SU-DHL-6 (cell line): ENCODE data around the gene GPS2.

Experiments
- H2AFZ ChIP-seq: fragments of 200-600 bp; sonication (generic); 2 replicates; pipeline ENCODE4 v1.6.1; 2014; ENCODE audit warnings: low read depth, mild to moderate bottlenecking, moderate library complexity, mixed read lengths, antibody characterized with exemption, low read length; ENCODE audit not compliant: severe bottlenecking
- H3F3A ChIP-seq: fragments of 200-600 bp; shearing (Covaris generic); 2 replicates; pipeline ENCODE4 v1.6.0; 2016; ENCODE audit warnings: antibody characterized with exemption, mild to moderate bottlenecking; ENCODE audit not compliant: insufficient read depth
- H3K27ac ChIP-seq: fragments of 200-600 bp; sonication (generic); 2 replicates; pipeline ENCODE4 v1.5.1; 2016; ENCODE audit warnings: low read depth, mild to moderate bottlenecking, low read length, moderate library complexity, mixed read lengths
- H3K27me3 ChIP-seq: fragments of 200-600 bp; sonication (generic), shearing (Covaris generic); 2 replicates; pipeline ENCODE4 v1.6.0; 2014; ENCODE audit warnings: mild to moderate bottlenecking, low read length
- H3K36me3 ChIP-seq: fragments of 200-600 bp; sonication (generic); 2 replicates; pipeline ENCODE4 v1.6.1; 2014; ENCODE audit warnings: mild to moderate bottlenecking, low read length, mixed read lengths
- H3K4me2 ChIP-seq: fragments of 300-600, 200-600 bp; shearing (Covaris generic), sonication (generic); 2 replicates; pipeline ENCODE4 v1.6.0; 2014; ENCODE audit warnings: low read length, low read depth, mild to moderate bottlenecking; ENCODE audit not compliant: poor library complexity, severe bottlenecking
- H3K4me3 ChIP-seq: fragments of 200-600 bp; sonication (generic); 2 replicates; pipeline ENCODE4 v1.5.1; 2014; ENCODE audit warnings: antibody characterized with exemption, low read length, mild to moderate bottlenecking, mixed read lengths; ENCODE audit not compliant: insufficient read depth, poor library complexity, severe bottlenecking
- H3K79me2 ChIP-seq: fragments of 200-600 bp; sonication (generic); 2 replicates; pipeline ENCODE4 v1.6.1; 2014; ENCODE audit warnings: mild to moderate bottlenecking, low read length, moderate library complexity; ENCODE audit not compliant: insufficient read depth
- H3K9ac ChIP-seq: fragments of 200-600 bp; sonication (generic); 2 replicates; pipeline ENCODE4 v1.7.0; 2014; ENCODE audit warnings: mild to moderate bottlenecking, low read length
- H3K9me2 ChIP-seq: fragments of 200-600 bp; sonication (generic); replicated peaks from 2 replicates; pipeline ENCODE4 v1.6.1; 2014; ENCODE audit warnings: low read length; ENCODE audit not compliant: insufficient read depth
- H3K9me3 ChIP-seq: fragments of 200-600 bp; sonication (generic); 2 replicates; pipeline ENCODE4 v1.6.1; 2014; ENCODE audit warnings: low read length, mixed read lengths; ENCODE audit not compliant: insufficient read depth
- H4K20me1 ChIP-seq: fragments of 200-600 bp; sonication (generic); 2 replicates; pipeline ENCODE4 v1.6.1; 2014; ENCODE audit warnings: low read depth, mild to moderate bottlenecking, antibody characterized with exemption, low read length, moderate library complexity, mixed read lengths
- EZH2phosphoT487 ChIP-seq: fragments of 200-600 bp; sonication (generic), shearing (Covaris generic); conservative IDR thresholded peaks from 2 replicates; pipeline ENCODE4 v1.6.1; 2018; ENCODE audit warnings: mild to moderate bottlenecking, antibody characterized with exemption, low read length, moderate library complexity, mixed read lengths
- TF ChIP-seq, protein P1 (sequence below): fragments of 200-600 bp; sonication (generic); IDR thresholded peaks from one replicate; pipeline ENCODE4 v1.5.1; 2017; ENCODE audit warnings: antibody characterized with exemption, mild to moderate bottlenecking, low read length, moderate library complexity; ENCODE audit not compliant: insufficient read depth, poor library complexity, severe bottlenecking

Gene GPS2, protein sequence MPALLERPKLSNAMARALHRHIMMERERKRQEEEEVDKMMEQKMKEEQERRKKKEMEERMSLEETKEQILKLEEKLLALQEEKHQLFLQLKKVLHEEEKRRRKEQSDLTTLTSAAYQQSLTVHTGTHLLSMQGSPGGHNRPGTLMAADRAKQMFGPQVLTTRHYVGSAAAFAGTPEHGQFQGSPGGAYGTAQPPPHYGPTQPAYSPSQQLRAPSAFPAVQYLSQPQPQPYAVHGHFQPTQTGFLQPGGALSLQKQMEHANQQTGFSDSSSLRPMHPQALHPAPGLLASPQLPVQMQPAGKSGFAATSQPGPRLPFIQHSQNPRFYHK

DNA sequence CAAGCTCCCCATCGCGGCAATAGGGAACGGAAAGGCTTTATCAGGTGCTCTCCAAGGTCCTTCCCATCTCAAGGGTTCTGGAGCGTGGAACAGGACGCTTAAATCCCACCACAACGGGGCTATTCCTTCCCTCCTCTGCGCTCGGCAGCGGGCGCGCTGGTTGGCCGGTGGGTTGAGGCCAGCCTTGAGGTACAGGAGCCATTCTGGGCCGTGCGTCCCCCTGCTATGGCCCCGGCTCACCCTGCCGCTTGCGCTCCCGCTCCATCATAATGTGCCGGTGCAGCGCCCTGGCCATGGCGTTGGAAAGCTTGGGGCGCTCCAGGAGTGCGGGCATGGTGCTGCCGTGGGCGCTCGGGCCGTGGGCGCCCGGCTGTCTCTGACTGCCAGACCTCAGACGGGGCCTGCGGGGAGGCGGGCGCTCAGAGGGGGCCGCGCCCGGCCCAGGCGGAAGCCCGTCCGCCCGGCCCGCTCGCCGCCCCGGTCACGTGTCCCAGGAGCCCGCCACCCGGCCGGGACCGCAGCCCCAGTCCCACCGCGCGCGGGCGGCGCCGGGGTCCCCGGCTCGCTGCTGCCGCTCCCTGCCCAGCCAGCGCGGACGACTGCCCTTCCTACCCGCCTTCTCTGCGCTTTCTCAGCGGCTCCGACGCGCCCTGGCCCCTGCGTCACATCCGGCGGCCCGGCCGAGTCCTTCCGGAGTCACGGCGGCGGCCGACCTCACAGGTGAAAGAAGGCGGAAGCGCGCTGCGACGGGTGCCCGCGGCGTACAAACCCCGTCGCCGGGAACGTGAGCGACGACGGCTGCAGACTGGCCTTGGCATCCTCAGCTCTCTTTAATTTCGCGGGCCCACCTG lies at the start of gene GPS2:
GPS2 (minus strand) TSS at position 642 of the 851 bp plus-strand sequence; CDS start at position 334, 308 bp downstream.
- Histone ChIP-seq H3K9me3 (no peaks in the 10 kb centered on the region), H3K27ac (peak within 1 kb of the TSS; percentile 75), H3K36me3 (peaks cover 11% of the 10 kb centered on the region), H4K20me1 (peaks cover 10% of the 10 kb centered on the region; the same call in 1 of the 2 replicates), H3K79me2 (peaks cover 19% of the 10 kb centered on the region), H2AFZ (peak within 1 kb of the TSS; percentile 59), H3K27me3 (no peaks in the 10 kb centered on the region), H3K4me3 (peak within 1 kb of the TSS; percentile 89), H3K9me2 (no peaks in the 10 kb centered on the region), H3F3A (peaks cover 40% of the 10 kb centered on the region), H3K4me2 (peak within 1 kb of the TSS; percentile 81), H3K9ac (peak within 1 kb of the TSS; percentile 83)
- TF ChIP-seq, protein P1, sequence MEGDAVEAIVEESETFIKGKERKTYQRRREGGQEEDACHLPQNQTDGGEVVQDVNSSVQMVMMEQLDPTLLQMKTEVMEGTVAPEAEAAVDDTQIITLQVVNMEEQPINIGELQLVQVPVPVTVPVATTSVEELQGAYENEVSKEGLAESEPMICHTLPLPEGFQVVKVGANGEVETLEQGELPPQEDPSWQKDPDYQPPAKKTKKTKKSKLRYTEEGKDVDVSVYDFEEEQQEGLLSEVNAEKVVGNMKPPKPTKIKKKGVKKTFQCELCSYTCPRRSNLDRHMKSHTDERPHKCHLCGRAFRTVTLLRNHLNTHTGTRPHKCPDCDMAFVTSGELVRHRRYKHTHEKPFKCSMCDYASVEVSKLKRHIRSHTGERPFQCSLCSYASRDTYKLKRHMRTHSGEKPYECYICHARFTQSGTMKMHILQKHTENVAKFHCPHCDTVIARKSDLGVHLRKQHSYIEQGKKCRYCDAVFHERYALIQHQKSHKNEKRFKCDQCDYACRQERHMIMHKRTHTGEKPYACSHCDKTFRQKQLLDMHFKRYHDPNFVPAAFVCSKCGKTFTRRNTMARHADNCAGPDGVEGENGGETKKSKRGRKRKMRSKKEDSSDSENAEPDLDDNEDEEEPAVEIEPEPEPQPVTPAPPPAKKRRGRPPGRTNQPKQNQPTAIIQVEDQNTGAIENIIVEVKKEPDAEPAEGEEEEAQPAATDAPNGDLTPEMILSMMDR, result no peak
- TF ChIP-seq EZH2phosphoT487, result no peak

GRCh38 chr17:7363311-7363710 lies 48.2 kb upstream of the GPS2 start:
- TF ChIP-seq, protein P1, result no peak
- TF ChIP-seq EZH2phosphoT487, result no peak
- Histone ChIP-seq H3K27ac (no peak overlapping the region), H3K4me3 (no peak overlapping the region), H3K4me2 (no peak overlapping the region), H3K9me3 (no peaks in the 10 kb centered on the region), H3K27me3 (no peaks in the 10 kb centered on the region), H3K9me2 (no peaks in the 10 kb centered on the region), H3K9ac (no peak overlapping the region), H2AFZ (no peak overlapping the region), H3K79me2 (no peaks in the 10 kb centered on the region), H3F3A (no peaks in the 10 kb centered on the region), H4K20me1 (no peaks in the 10 kb centered on the region), H3K36me3 (no peaks in the 10 kb centered on the region)

- Histone ChIP-seq H3K79me2 (no peaks in the 10 kb centered on the region), H3K36me3 (no peaks in the 10 kb centered on the region), H3K9ac (no peak overlapping the region), H3F3A (no peaks in the 10 kb centered on the region), H2AFZ (no peak overlapping the region), H3K9me3 (no peaks in the 10 kb centered on the region), H3K27ac (no peak overlapping the region), H4K20me1 (no peaks in the 10 kb centered on the region), H3K4me3 (no peak overlapping the region), H3K4me2 (no peak overlapping the region), H3K27me3 (no peaks in the 10 kb centered on the region), H3K9me2 (no peaks in the 10 kb centered on the region)
- no peak for TF ChIP-seq EZH2phosphoT487
- TF ChIP-seq, protein P1, result no peak
Observed at GRCh38 chr17:7361906-7362305, 46.7 kb upstream of the GPS2 start.
